Calu3 (cell line): Measurements from ENCODE around the gene NUDT4. TPM values are rescaled to one million over a fixed set of nuclear protein-coding genes. Genes with fewer than 3 reads are reported as not detected.

ENCODE experiments used
- BruUV-seq: library from RNA; stranded (reverse); fragments of 400-500 nt; replicated peaks from 2 replicates; lab custom pipeline; 2021; lab: Mats Ljungman, UMichigan
- CTCF ChIA-PET: fragments of 300-600 bp; sonication (Branson Sonifier 250); formaldehyde crosslinking; loops from one replicate; lab custom pipeline; 2022; ENCODE audit warnings: antibody characterized with exemption; lab: Charles Lee
- DNase-seq: peaks from one replicate; pipeline ENCODE4 v3.0.0; 2022
- H3K27ac Mint-ChIP-seq: one replicate; pipeline ENCODE4 v1.8.0; 2022; ENCODE audit warnings: mixed read lengths; ENCODE audit not compliant: unreplicated experiment
- H3K27me3 Mint-ChIP-seq: one replicate; pipeline ENCODE4 v1.8.0; 2022; ENCODE audit warnings: mixed read lengths; ENCODE audit not compliant: unreplicated experiment
- H3K36me3 Mint-ChIP-seq: one replicate; pipeline ENCODE4 v1.8.0; 2022; ENCODE audit warnings: mild to moderate bottlenecking, moderate library complexity, mixed read lengths; ENCODE audit not compliant: insufficient read depth, unreplicated experiment
- H3K4me1 Mint-ChIP-seq: one replicate; pipeline ENCODE4 v1.8.0; 2022; ENCODE audit warnings: mild to moderate bottlenecking, low read depth, mixed read lengths; ENCODE audit not compliant: unreplicated experiment
- H3K4me3 Mint-ChIP-seq: one replicate; pipeline ENCODE4 v1.8.0; 2022; ENCODE audit warnings: mild to moderate bottlenecking, low read depth, moderate library complexity, mixed read lengths; ENCODE audit not compliant: unreplicated experiment
- H3K9me3 Mint-ChIP-seq: one replicate; pipeline ENCODE4 v1.8.0; 2022; ENCODE audit warnings: low read depth, mixed read lengths; ENCODE audit not compliant: unreplicated experiment
- intact Hi-C: fragments of 100-400 bp; cut with micrococcal nuclease; formaldehyde crosslinking; loops from one replicate; pipeline ENCODE4 v1.10.0; 2022; ENCODE audit not compliant: unreplicated experiment
- total RNA-seq: library from RNA; stranded (reverse); gene quantifications from 2 replicates; pipeline ENCODE4 v1.2.3, GENCODE V29; 2022
- TF ChIP-seq, protein P1 (sequence below): fragments of 200-600 bp; IDR thresholded peaks from one replicate; pipeline ENCODE4 v1.8.0; 2022; ENCODE audit warnings: antibody characterized with exemption; ENCODE audit not compliant: unreplicated experiment

The NUDT4 gene
- total RNA-seq, 1 experiment from 2014 or later = 47.3 TPM

DNA sequence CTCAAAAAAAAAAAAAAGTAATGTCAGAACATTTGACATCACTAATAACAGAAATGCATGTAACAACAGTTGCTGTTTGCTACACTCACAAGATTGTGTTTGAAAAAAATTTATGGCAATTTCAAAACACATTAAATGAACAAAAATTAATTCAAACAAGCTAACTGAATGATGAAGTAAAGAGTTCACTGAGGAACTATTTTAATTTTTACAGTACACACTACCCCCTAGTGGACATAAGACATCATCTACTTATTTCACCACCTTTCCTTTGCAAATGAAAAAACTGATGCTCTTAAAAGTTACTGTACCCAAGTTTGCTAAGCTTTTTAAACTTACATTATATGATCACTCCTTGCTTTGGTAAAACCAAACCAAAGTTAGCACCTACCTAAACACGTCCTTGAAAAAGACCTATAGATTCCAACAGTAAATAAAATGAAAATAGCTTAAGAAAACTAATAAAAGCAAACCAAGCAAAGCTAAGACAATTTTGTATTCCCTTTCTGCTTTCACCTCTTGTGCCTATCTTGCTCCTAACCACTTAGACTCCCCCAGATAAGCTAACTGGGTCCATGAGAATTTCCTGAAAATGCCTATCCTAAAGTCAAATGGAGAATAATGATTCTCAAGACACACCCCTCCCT lies 41.8 kb downstream of the NUDT4 start:
- Mint-ChIP-seq H3K4me3 (no peak overlapping the region), H3K27ac (peak overlapping the region; percentile 27), H3K4me1 (peaks cover 44% of the 10 kb centered on the region), H3K36me3 (peaks cover 2% of the 10 kb centered on the region), H3K27me3 (no peaks in the 10 kb centered on the region), H3K9me3 (peaks cover 1% of the 10 kb centered on the region)
- TF ChIP-seq, protein P1, sequence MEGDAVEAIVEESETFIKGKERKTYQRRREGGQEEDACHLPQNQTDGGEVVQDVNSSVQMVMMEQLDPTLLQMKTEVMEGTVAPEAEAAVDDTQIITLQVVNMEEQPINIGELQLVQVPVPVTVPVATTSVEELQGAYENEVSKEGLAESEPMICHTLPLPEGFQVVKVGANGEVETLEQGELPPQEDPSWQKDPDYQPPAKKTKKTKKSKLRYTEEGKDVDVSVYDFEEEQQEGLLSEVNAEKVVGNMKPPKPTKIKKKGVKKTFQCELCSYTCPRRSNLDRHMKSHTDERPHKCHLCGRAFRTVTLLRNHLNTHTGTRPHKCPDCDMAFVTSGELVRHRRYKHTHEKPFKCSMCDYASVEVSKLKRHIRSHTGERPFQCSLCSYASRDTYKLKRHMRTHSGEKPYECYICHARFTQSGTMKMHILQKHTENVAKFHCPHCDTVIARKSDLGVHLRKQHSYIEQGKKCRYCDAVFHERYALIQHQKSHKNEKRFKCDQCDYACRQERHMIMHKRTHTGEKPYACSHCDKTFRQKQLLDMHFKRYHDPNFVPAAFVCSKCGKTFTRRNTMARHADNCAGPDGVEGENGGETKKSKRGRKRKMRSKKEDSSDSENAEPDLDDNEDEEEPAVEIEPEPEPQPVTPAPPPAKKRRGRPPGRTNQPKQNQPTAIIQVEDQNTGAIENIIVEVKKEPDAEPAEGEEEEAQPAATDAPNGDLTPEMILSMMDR = peak; percentile 35
- no TSS peak for BruUV-seq
- CTCF ChIA-PET = interaction anchor here (0.7 to 1.6 kb wide), 12 partner anchors 8 to 682 kb away, joined by 3 to 10 read pairs (median 4); partner anchors contain the start of genes MRPL42 and UBE2N
- no peak for DNase-seq
- intact Hi-C loops = loop anchor here (1.0 to 5.0 kb wide), 3 partner anchors 431 to 683 kb away; no protein-coding TSS in a partner anchor

GRCh38 chr12:93422050-93422449 lies 44.3 kb downstream of the NUDT4 start:
- Mint-ChIP-seq H3K27me3 (no peaks in the 10 kb centered on the region), H3K36me3 (no peaks in the 10 kb centered on the region), H3K4me3 (no peak overlapping the region), H3K9me3 (no peaks in the 10 kb centered on the region), H3K27ac (no peak overlapping the region), H3K4me1 (peaks cover 54% of the 10 kb centered on the region)
- BruUV-seq = no TSS peak
- DNase-seq = no peak
- TF ChIP-seq, protein P1 = no peak
- CTCF ChIA-PET = interaction anchor here (1.2 kb wide), 1 partner anchor 680 kb away, joined by 3 read pairs; no protein-coding TSS in a partner anchor
- intact Hi-C loops = loop anchor here (5.0 kb wide), 1 partner anchor 680 kb away; no protein-coding TSS in a partner anchor

GRCh38 chr12:93425736-93426411 lies 48.1 kb downstream of the NUDT4 start:
- Mint-ChIP-seq H3K36me3 (no peaks in the 10 kb centered on the region), H3K4me3 (no peak overlapping the region), H3K9me3 (no peaks in the 10 kb centered on the region), H3K27ac (no peak overlapping the region), H3K27me3 (no peaks in the 10 kb centered on the region), H3K4me1 (peaks cover 65% of the 10 kb centered on the region)
- intact Hi-C loops = no loop called here
- CTCF ChIA-PET = interaction anchor here (0.7 kb wide), 1 partner anchor 10 kb away, joined by 5 read pairs; no protein-coding TSS in a partner anchor
- DNase-seq = no peak
- BruUV-seq = no TSS peak
- TF ChIP-seq, protein P1 = no peak

GRCh38 chr12:93426412-93426805 lies 48.7 kb downstream of the NUDT4 start:
- no peak for DNase-seq
- H3K36me3 Mint-ChIP-seq = no peaks in the 10 kb centered on the region
- no peaks in the 10 kb centered on the region for H3K27me3 Mint-ChIP-seq
- CTCF ChIA-PET = interaction anchor here (0.6 to 0.7 kb wide), 2 partner anchors 11 to 526 kb away, joined by 3 to 5 read pairs; no protein-coding TSS in a partner anchor
- TF ChIP-seq, protein P1 = no peak
- intact Hi-C loops = no loop called here
- H3K4me1 Mint-ChIP-seq = peaks cover 66% of the 10 kb centered on the region
- no peaks in the 10 kb centered on the region for H3K9me3 Mint-ChIP-seq
- BruUV-seq = no TSS peak
- no peak overlapping the region for H3K4me3 Mint-ChIP-seq
- H3K27ac Mint-ChIP-seq = no peak overlapping the region
